ENCODE measurements around the gene HTR3A.

The HTR3A gene

DNA sequence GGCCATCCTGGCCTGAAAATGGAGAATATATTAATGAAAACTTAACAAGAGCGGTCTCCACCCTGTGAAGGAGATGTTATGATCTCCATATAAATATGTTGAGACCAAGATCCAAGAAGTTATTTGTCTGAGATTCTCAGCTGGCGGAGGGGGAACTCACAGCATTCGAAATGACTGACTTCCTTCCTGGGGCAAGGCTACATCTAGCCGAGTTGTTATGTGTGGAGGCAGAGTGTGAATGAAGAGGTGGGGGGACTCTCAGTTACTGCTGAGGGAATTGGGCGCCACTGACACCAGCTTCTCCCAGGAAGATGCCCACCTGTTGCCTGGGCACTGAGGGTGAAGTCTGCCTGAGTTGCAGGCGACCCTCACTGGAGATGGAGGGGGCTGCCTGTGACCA, 5.9 kb downstream of the HTR3A start:
- DNase-seq: no peak

DNA sequence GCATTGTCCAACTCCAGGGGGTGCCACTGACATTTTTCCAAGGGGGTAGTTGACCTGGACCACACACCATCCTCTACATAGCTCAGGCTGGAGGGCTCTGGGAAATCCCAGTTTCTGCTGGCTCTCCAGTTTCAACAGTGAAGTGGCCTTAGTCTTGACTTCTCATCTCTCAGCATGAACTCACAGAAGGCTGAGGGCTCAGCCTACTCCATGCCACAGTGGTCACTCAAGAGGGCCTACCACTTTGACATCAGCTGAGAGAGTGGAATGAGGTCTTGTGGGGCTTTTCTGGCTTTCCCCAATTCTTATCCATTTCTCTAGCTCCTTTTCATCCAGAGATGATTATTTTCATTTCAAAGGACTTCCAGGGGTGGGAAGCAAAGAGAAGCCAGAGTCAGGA, 7.4 kb downstream of the HTR3A start:
- DNase-seq: no peak

DNA sequence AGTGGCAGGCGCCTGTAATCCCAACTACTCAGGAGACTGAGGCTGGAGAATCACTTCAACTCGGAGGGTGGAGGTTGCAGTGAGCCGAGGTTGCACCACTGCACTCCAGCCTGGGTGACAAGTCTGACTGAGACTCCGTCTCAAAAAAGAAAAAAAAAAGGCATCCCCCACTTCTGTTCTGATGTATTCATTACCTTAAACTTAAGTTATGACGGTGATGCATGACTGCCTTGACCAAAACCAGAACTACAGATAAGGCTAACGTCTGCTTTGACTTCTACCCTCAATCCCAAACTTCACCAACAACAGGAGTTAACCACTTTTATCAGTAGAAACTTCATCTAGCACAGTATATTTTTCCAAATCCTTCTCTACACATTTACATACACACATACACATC, 9.9 kb downstream of the HTR3A start:
- DNase-seq: no peak

DNA sequence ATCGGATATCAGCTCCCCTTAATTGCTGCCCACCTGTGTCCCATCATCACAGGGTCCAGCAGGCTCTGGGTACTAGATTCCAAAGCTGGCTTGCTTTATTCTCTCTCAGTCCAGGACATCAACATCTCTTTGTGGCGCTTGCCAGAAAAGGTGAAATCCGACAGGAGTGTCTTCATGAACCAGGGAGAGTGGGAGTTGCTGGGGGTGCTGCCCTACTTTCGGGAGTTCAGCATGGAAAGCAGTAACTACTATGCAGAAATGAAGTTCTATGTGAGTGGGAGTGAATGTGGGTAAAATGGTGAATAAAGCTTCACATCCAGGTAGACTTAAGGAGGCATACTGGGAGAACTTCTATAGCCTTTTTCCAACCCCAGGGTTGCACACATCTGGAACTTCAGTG, 11.0 kb downstream of the HTR3A start:
- no peak for DNase-seq

DNA sequence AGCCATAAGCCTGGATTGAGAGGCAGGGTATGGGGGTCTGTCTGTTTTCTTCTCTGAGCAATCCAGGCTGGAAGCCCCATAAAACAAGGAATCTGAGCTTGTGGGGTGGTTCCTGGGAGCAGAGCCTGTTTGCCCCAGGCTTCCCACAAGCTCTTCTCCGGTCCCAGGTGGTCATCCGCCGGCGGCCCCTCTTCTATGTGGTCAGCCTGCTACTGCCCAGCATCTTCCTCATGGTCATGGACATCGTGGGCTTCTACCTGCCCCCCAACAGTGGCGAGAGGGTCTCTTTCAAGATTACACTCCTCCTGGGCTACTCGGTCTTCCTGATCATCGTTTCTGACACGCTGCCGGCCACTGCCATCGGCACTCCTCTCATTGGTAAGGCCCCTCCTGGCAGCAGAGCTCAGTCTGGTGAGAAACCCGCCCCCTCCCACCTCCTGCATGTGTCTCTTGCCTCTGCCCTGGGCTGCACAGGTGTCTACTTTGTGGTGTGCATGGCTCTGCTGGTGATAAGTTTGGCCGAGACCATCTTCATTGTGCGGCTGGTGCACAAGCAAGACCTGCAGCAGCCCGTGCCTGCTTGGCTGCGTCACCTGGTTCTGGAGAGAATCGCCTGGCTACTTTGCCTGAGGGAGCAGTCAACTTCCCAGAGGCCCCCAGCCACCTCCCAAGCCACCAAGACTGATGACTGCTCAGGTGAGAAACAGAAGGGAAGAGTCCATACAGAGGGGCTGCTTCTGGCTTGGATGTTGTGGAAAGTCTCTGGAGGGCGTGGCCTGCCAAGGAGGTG, 11.6 kb downstream of the HTR3A start:
- DNase-seq: no peak

DNA sequence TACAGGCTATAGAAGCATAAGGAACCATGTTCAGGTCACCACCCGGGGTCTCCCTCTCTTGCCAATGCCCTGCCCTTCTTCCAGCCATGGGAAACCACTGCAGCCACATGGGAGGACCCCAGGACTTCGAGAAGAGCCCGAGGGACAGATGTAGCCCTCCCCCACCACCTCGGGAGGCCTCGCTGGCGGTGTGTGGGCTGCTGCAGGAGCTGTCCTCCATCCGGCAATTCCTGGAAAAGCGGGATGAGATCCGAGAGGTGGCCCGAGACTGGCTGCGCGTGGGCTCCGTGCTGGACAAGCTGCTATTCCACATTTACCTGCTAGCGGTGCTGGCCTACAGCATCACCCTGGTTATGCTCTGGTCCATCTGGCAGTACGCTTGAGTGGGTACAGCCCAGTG, 14.5 kb downstream of the HTR3A start:
- no peak for DNase-seq

DNA sequence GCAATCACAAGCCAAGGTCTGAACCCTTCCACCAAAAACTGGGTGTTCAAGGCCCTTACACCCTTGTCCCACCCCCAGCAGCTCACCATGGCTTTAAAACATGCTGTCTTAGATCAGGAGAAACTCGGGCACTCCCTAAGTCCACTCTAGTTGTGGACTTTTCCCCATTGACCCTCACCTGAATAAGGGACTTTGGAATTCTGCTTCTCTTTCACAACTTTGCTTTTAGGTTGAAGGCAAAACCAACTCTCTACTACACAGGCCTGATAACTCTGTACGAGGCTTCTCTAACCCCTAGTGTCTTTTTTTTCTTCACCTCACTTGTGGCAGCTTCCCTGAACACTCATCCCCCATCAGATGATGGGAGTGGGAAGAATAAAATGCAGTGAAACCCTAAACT, 15.0 kb downstream of the HTR3A start:
- no peak for DNase-seq

DNA sequence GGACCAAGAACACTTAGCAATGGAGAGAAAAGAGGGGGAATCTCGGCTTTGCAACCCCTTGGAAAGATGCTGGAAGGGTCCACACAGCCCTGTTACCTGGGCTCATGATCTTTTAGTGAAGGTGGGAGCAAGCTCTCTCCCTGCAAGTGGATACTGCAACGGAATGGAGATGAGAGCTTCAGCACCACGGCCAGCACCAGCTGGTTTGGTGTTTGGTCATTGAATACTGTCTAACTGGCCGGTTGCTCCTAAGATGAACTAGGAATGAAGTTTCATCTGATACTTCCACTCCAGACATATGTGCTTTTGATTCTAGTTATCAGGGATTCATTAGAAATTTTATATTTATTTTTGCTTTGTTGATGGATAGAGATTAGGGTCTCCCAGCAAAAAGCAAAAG, 16.3 kb downstream of the HTR3A start:
- peak; percentile 46 for DNase-seq

DNA sequence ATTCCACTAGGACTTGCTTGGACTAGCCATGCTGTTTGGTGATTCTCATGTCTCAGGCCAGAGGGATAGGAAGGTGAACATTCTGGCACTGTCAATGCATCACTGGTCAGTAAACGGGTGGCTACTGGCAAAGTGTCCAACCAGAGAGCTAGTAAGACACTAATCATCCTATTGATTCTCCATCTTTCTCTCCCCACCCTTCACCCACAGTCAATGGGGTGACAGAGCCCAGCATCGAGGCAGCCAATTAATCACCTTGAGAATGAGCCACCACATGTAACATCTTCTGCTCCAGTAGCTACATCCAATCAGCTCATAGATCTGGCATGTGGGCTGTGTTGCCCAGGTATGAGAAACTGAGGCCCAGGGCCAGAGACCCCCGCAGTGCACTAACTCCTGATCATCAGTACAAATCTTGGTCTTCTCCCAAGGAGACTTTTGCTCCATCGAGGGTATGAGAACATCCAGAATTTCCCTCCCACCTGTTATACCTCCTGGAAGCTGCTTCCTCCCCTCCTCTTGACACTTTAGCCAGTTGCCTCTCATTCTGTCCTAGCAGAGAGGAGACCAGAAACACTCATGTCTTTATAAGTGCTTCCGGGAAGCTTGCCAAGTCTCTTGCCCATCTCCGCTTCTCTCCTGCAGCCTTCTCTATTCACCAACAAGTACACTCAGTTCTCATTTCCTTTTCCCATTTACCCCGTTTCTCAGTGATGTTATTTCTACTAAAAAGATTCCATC, 17.0 kb downstream of the HTR3A start:
- peak; percentile 91 for DNase-seq

DNA sequence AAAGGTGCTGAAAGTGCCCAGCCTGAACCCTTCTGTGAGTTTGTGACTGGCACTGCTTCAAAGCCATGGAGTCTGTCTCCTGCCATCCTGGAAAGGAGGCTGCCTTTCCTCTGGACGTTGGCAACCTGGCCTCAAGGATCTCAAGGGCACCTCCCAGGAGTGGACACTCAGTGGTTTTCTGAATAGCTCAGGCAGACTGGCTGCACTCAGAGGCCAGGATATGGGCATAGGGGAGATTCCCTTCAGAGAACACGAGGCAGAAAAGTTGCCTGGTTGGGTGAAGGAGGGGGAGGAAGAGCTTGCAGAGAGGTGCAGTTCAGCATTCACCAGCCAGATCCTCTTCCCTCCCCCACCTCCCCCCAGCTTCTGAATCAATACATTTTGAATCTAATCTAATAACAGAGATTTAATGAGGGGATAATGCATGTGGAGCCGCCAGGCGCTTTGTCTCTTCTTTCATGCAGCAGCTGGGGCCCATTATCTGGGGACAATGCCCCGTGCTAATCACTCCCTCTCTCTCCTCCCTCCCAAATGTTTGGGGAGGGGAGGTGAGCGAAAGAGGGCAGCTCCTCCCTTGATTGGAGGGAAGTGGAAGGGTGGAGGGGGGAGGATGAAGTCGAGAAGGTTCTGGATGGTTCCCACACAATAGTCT, 17.7 kb downstream of the HTR3A start:
- DNase-seq: peak; percentile 63

DNA sequence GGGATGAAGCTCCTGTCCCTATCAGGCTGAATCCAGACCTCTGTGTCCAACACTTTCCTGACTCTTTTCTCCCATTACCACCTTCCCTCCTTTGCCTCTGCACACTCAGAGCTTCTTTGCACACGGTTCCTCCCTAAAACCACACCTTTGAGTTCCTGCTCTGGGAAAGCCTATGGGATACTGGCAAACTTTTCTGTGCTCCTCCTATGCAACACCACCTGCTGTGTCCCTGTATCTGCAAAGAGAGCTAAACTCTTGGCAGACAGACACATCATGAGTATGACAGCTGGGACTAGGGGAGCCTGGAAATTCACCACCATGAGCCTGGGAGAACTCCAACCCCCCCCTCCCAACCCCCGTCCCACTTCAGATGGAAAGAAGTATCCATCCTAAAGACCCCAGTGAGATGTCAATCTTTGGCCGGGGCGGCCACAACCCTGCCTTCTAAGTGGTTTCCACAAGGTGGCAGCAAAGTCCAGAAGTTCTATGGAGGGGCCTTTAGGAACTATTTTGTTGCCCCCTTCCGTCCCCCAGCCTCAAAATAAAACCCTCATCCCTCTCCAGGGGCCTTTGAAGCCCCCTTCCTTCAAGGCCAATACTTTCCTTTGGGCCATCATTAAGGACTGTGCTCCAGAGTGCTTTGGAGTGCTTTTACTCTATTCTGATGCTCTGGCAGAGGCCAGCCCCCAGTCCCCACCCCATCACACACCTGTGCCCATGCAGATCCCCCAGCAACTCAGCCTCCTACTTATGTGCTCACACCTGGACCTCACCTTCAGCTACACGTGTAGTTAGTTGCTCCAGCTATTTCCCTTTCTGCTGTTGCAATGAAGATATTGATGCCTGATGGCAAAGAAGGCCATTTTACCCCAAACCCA, 19.4 kb downstream of the HTR3A start:
- DNase-seq: peak; percentile 43

DNA sequence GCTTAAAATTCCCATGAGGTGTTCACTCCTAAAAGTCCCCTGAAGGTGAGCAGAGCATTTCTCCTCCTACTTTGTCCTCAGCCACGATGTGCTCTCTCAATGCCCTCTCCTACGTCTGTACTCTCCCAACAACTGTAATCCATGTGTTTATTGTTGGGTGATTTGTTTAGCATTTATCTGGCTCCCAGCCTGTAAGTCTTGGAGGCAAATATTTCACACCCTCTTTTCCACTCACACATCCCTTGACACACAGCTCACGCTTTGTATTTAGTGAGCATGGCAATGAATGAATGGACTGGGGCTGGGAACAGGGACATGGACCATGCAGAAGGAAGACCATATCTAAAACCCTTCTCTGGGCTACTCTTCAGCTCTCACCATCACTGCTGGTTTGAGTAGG, 22.6 kb downstream of the HTR3A start:
- DNase-seq: no peak

DNA sequence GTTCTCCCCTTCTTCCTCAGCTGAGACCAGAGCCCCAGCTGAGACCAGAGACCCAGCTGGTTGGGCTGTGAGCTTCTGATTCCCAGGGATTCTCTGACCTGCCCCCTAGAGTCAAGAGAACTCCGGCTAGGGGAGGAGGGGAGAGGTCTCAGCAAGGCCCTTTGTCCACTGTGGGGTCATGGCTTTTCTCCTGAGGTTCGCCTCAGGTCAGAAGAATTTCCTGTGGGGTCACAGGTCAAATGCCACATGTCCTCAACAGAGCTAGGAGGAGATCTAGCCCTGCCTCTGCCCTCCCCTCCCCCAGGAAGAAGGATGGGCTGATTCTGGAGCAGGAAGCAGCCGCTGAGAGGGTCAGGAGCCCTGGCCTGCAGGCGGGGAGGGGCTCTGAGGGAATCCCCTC, 23.7 kb downstream of the HTR3A start:
- no peak for DNase-seq

DNA sequence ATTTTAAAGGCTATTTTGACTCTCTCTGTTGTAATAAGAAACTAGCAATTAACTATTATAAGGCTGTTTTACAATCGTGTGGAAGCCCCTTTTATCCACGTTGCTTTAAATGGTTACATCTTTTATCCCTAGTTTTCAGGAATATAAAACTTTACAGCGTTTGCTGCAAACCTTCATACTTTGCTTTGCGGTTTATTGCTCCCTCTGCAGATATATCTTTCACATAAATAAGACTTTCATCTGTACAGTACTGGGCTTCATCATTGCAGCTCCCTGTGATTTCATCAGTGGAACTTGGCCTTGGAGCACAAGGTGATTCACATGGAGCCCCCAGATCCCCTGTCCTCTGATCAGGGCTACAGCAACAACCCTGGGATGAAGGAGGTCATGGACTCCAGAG, 25.6 kb downstream of the HTR3A start:
- DNase-seq: no peak

DNA sequence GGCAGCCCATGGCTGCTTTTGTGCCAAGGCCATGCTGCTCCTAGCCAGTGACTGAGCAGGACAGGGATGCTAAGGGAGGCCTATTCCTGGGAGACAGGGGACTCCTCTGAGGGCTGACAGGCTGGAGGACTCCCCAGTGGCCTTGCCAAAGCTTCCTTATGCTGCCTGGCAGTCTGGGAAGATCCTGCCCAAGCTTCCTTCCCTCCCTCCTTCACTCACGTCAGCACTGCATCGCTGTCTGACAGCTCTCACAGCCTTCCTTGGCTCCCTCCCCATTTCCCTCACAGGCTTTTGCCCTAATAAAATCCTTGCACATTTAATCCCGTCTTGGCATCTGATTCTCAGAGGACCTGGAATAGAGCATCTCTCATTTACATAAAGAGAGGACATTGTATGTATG, 26.5 kb downstream of the HTR3A start:
- no peak for DNase-seq

DNA sequence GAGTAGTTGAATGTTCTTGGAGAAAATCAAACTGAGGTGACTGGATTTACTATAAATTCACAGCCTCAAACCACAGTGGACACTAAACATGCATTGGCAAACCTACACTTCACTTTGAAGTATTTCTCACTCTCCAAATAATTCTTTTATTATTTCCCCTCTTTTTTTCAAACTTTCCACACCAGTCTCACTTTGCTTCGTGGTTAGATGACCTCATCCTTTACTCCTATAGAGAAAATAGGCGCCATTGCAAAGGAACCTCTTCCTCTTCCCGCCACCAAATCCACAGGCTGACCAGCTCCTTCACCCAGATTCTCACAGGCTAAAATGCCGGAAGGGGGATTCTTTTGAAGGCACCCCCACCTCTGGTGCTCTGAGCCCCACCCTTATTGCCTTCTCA, 33.4 kb downstream of the HTR3A start:
- DNase-seq: no peak

DNA sequence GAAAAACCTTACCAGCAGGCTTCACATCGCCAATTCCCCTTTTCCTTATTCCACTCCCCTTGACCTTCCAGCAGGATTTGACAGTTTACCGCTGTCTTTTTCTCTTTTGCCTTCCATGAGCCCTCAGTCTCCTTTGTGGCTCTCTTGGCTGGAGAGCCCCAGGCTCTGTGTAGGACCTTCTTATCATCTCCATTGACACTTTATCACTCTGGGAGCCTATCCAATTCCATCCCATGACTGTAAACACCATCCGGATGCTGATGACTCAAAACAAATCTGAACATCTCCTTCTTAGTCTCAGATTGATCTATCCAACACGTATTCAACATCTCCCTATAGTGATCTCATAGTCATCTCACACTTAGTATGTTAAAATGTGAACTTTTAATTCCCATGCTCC, 36.0 kb downstream of the HTR3A start:
- no peak for DNase-seq

DNA sequence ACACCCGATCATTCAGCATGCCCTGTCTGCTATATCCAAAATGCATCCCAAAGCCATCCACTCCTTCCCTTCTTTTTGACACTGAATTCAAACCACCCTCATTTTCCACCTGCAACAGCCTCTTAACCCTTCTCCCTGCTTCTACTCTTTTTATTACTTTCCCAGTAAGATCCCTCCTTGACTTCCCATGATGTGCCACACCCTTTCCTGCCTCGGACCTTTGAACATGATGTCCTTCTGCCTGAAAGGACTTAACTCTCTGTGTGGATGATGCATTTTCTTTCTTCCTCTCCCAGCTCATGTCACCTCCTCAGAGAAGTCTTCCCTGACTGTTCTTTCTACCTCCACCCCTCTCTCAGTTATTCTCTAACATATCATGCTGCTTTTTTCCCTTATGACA, 36.5 kb downstream of the HTR3A start:
- no peak for DNase-seq

DNA sequence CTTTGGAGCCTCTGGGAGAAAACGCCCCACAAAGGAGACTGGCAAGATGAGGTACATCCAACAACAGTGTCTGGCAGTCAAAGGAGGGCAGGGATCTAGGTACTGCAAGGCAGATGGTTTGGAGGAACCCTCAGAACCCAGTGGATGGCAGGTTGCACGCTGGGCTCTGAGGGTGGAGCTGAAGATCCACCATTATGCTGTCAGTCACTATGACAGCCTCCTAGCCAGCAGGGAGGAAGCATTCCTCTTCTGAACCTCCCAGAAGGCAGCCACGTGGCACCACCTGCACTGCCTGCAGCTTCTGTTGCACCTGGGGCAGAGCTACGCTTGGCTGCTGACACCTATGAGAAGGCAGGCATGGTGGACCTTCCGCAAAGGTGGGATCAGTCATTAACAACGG, 40.2 kb downstream of the HTR3A start:
- peak; percentile 63 for DNase-seq

DNA sequence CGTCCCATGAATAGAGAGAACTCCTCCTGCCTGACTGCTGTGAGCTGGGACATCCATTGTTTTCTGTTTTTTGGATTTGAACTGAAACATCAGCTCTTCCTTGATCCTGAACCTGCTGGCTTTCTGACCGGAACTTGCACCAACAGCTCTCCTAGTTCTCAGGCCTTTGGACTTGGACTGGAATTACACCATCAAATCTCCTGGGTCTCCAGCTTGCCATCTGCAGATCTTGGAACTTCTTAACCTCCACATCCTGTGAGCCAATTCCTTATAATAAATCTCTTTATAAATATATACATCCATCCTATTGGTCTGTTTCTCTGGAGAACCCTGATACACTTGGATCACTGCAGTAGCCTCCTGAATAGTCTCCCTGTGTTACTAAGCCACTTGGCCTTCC, 42.1 kb downstream of the HTR3A start:
- no peak for DNase-seq

DNA sequence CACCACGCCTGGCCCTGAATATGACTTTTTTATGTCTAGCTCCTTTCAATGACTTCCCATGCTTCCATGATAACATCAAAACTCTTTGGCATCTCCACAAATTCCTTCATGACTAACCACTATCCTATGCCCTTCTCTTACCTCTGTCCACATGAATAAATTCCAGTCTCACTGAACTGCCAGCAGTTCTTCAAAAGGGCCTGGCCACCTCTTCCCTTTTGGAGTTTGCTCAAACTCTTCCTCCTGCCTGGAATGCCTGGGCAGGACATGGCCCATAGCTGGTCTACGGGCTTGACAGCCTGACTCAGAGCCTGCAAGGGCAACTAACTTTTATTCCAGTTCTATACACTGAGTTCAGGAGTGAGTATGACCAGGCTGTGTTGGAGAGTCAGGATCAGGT, 42.8 kb downstream of the HTR3A start:
- DNase-seq: no peak

DNA sequence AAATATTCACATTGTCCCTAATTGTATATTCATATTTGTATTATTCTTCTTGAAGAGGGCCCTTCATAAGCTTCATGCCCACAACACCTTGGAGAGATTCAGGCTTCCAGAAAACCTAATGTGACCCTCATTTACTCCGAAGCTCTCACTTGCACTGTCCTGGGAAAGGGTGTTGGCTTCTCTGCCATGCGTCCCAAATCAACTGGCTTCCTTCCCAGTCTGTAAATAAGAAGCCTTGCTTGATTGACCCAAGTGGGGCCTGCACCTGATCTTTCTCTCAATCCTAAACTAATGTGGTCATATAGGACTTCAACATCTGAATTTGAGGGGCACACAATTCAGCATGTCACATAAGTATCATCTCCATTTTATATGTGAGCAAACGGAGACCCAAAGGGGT, 44.1 kb downstream of the HTR3A start:
- no peak for DNase-seq

DNA sequence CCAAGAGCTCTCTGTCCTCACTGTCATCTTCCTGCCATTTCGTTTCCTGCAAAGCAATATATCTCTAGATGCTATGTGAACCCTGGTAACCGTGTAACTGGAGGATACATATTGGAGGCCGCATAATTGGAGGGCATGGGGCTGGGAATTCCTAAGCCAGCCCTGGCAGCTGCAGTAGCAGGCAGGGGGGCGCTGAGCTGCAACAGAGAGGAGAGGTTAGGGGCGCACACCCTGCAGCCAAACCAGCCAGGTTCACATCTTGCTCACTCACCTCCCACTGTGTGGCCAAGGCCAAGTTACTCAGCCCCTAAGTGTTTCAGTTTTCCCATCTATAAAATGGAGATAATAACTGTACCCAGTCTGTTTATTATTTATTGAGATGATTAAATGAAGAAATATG, 44.7 kb downstream of the HTR3A start:
- DNase-seq: no peak
